HS-5 (cell line): Measurements from ENCODE around the gene TRDN.
"Not testable (repeated sequence)": the region's sequence is repeated elsewhere in the genome, so short reads cannot be mapped to it uniquely, and the experiment has no call there.

Source experiments
- DNase-seq: peaks from one replicate; pipeline ENCODE4 v3.0.0-alpha.2; 2012; ENCODE audit warnings: low read depth

Gene TRDN

GRCh38 chr6:123404975-123405374, 231.8 kb downstream of the TRDN start:
- no peak for DNase-seq

- no peak for DNase-seq
These were observed 234.7 kb downstream of the TRDN start for GRCh38 chr6:123402052-123402451.

- DNase-seq, result no peak
These were observed 238.7 kb downstream of the TRDN start for GRCh38 chr6:123398072-123398471.

GRCh38 chr6:123393331-123393730, 243.4 kb downstream of the TRDN start:
- DNase-seq, result no peak

- no peak for DNase-seq
These were observed 253.0 kb downstream of the TRDN start for GRCh38 chr6:123383718-123384117.

GRCh38 chr6:123380257-123380656, 256.5 kb downstream of the TRDN start:
- DNase-seq, result peak; percentile 32

- no peak for DNase-seq
These were observed 264.0 kb downstream of the TRDN start for GRCh38 chr6:123372737-123373136.

GRCh38 chr6:123363912-123364311, 272.8 kb downstream of the TRDN start:
- DNase-seq, result no peak

GRCh38 chr6:123360359-123360758, 276.4 kb downstream of the TRDN start:
- no peak for DNase-seq

- no peak for DNase-seq
These were observed 284.0 kb downstream of the TRDN start for GRCh38 chr6:123352705-123353104.

GRCh38 chr6:123352279-123352678, 284.5 kb downstream of the TRDN start:
- no peak for DNase-seq

- no peak for DNase-seq
These were observed 292.9 kb downstream of the TRDN start for GRCh38 chr6:123343836-123344235.

GRCh38 chr6:123338394-123338793, 298.4 kb downstream of the TRDN start:
- no peak for DNase-seq

- no peak for DNase-seq
These were observed 303.6 kb downstream of the TRDN start for GRCh38 chr6:123333000-123333756.

GRCh38 chr6:123332070-123332469, 304.7 kb downstream of the TRDN start:
- DNase-seq, result no peak

- no peak for DNase-seq
These were observed 307.4 kb downstream of the TRDN start for GRCh38 chr6:123329337-123329736.

GRCh38 chr6:123323452-123324329, 313.1 kb downstream of the TRDN start:
- DNase-seq, result peak; percentile 31

GRCh38 chr6:123321020-123321419, 315.7 kb downstream of the TRDN start:
- DNase-seq, result no peak

- no peak for DNase-seq
These were observed 319.9 kb downstream of the TRDN start for GRCh38 chr6:123316733-123317323.

- DNase-seq, result not testable (repeated sequence)
These were observed 322.3 kb downstream of the TRDN start for GRCh38 chr6:123314459-123314858.

- no peak for DNase-seq
These were observed 327.6 kb downstream of the TRDN start for GRCh38 chr6:123309130-123309529.

GRCh38 chr6:123306334-123306733, 330.4 kb downstream of the TRDN start:
- DNase-seq, result no peak

GRCh38 chr6:123295672-123296071, 341.1 kb downstream of the TRDN start:
- DNase-seq, result no peak
